Liver (tissue), 9 donors: ENCODE measurements around the gene TPR. TPM values are rescaled to one million over a fixed set of nuclear protein-coding genes. Genes with fewer than 3 reads are reported as not detected.

Source experiments
- DNase-seq: peaks from one replicate; pipeline ENCODE4 v3.0.0-alpha.2; 2017; ENCODE audit warnings: low spot score
- H3K27ac ChIP-seq, 2 donors: one replicate each; pipeline ENCODE4 v1.7.0; 2013; ENCODE audit warnings: inconsistent platforms in 2 of 2, low read length in 2 of 2, control low read depth in 1 of 2, low read depth in 1 of 2, mild to moderate bottlenecking in 1 of 2
- H3K27me3 ChIP-seq, 4 donors: one replicate each; pipeline versions ENCODE4 v1.6.1 to v1.7.0; 2013; ENCODE audit warnings: low read length in 3 of 4, inconsistent platforms in 1 of 4, mild to moderate bottlenecking in 1 of 4, moderate library complexity in 1 of 4; ENCODE audit not compliant: control insufficient read depth in 4 of 4, insufficient read depth in 4 of 4
- H3K36me3 ChIP-seq, 4 donors: one replicate each; pipeline versions ENCODE4 v1.6.1 to v1.7.0; 2013; ENCODE audit warnings: low read length in 3 of 4, mild to moderate bottlenecking in 3 of 4, low read depth in 1 of 4, moderate library complexity in 1 of 4; ENCODE audit not compliant: control insufficient read depth in 4 of 4, insufficient read depth in 3 of 4
- H3K4me1 ChIP-seq, 4 donors: one replicate each; pipeline versions ENCODE4 v1.6.1 to v1.7.0; 2013; ENCODE audit warnings: low read length in 3 of 4, mild to moderate bottlenecking in 3 of 4, moderate library complexity in 1 of 4; ENCODE audit not compliant: control insufficient read depth in 4 of 4, insufficient read depth in 4 of 4
- H3K4me3 ChIP-seq, 3 donors: one replicate each; pipeline versions ENCODE4 v1.6.1 to v1.7.0; 2013; ENCODE audit warnings: low read length in 3 of 3, control low read depth in 1 of 3, low read depth in 1 of 3, mild to moderate bottlenecking in 1 of 3
- H3K9ac ChIP-seq, 2 donors: one replicate each; pipeline ENCODE4 v1.7.0; 2013; ENCODE audit warnings: low read length in 2 of 2, mild to moderate bottlenecking in 2 of 2, moderate library complexity in 2 of 2, control low read depth in 1 of 2, low read depth in 1 of 2
- H3K9me3 ChIP-seq, 4 donors: one replicate each; pipeline versions ENCODE4 v1.6.1 to v1.7.0; 2013; ENCODE audit warnings: low read length in 3 of 4; ENCODE audit not compliant: control insufficient read depth in 4 of 4
- ATF3 ChIP-seq: IDR thresholded peaks from 2 replicates; pipeline ENCODE4 v1.6.1; 2016; ENCODE audit warnings: antibody characterized with exemption
- FOXA1 ChIP-seq: IDR thresholded peaks from 2 replicates; pipeline ENCODE4 v1.6.1; 2016; ENCODE audit warnings: antibody characterized with exemption
- FOXA2 ChIP-seq: IDR thresholded peaks from 2 replicates; pipeline ENCODE4 v1.6.1; 2016; ENCODE audit warnings: antibody characterized with exemption
- MAX ChIP-seq: IDR thresholded peaks from 2 replicates; pipeline ENCODE4 v1.6.1; 2016; ENCODE audit warnings: antibody characterized with exemption
- NR2F2 ChIP-seq: IDR thresholded peaks from 2 replicates; pipeline ENCODE4 v1.6.1; 2016; ENCODE audit warnings: antibody characterized with exemption
- RAD21 ChIP-seq, 2 donors: IDR thresholded peaks; 2 replicates each; pipeline ENCODE4 v1.6.1; 2016; ENCODE audit warnings: antibody characterized with exemption in 2 of 2, mild to moderate bottlenecking in 2 of 2
- REST ChIP-seq: IDR thresholded peaks from 2 replicates; pipeline ENCODE4 v1.6.1; 2016; ENCODE audit warnings: antibody characterized with exemption, mild to moderate bottlenecking
- RXRA ChIP-seq, 2 donors: IDR thresholded peaks; 2 replicates each; pipeline ENCODE4 v1.6.1; 2017 to 2018; ENCODE audit warnings: antibody characterized with exemption in 2 of 2, mild to moderate bottlenecking in 1 of 2
- SP1 ChIP-seq: IDR thresholded peaks from 2 replicates; pipeline ENCODE4 v1.6.1; 2018; ENCODE audit warnings: antibody characterized with exemption, mild to moderate bottlenecking
- TAF1 ChIP-seq: conservative IDR thresholded peaks from 2 replicates; pipeline ENCODE4 v1.6.1; 2016; ENCODE audit warnings: antibody characterized with exemption, mild to moderate bottlenecking
- YY1 ChIP-seq: IDR thresholded peaks from 2 replicates; pipeline ENCODE4 v1.6.1; 2016; ENCODE audit warnings: antibody characterized with exemption, mild to moderate bottlenecking
- ZBTB33 ChIP-seq: IDR thresholded peaks from 2 replicates; pipeline ENCODE4 v1.6.1; 2016; ENCODE audit warnings: antibody characterized with exemption
- WGBS: extraction: QIAGEN DNeasy Blood & Tissue Kit; methylation state at CpG from one replicate; pipeline ENCODE4 v1.1.7; 2013; 5-methylcytosine and 5-hydroxymethylcytosine counted together
- polyA plus RNA-seq, 2 donors: library from polyadenylated mRNA; stranded (reverse) in 1 of 2; unstranded in 1 of 2; fragments of 200-250 nt in 1 of 2; fragments of >200 nt in 1 of 2; fragmentation: Nextera tagmentation in 1 of 2; extraction: Ambion mirVana in 1 of 2; gene quantifications; one replicate each; pipeline versions ENCODE4 v1.2.1 to v1.2.3, GENCODE V29; 2013 to 2015
- total RNA-seq, 2 donors: library from RNA; depleted of rRNA; stranded (reverse); fragments of >200 nt; gene quantifications; one replicate each; pipeline ENCODE4 v1.2.3, GENCODE V29; 2014
- donor health status: healthy.
- donor health status: healthy.
- donor health status: healthy.
- donor health status: healthy.
- donor health status: healthy.

Gene TPR
- total and polyA plus RNA-seq, 4 donors: 8.1 to 45.1 (median 39.2) TPM

GRCh38 chr1:186424539-186424938, 49.5 kb upstream of the TPR start:
- Histone ChIP-seq H3K4me1 (no peaks in the 10 kb centered on the region), H3K9ac (no peak overlapping the region), H3K27me3 (no peaks in the 10 kb centered on the region), H3K36me3 (peaks cover 0 to 11% (median 5%) of the 10 kb centered on the region in 4 donors), H3K4me3 (no peak overlapping the region), H3K9me3 (no peaks in the 10 kb centered on the region), H3K27ac (peak overlapping the region in 1 of 2 donors; percentile 29)
- WGBS: 60% methylated on average over 2 of the region's 2 CpGs
- DNase-seq: no peak
- TF ChIP-seq TAF1 (no peak), ATF3 (no peak), RAD21 (IDR thresholded peaks at IDR 0.05) (no peak), SP1 (peak; percentile 21), RXRA (IDR thresholded peaks at IDR 0.05) (no peak), ZBTB33 (no peak)

- H3K27me3 ChIP-seq: no peaks in the 10 kb centered on the region
- H3K27ac ChIP-seq: no peak overlapping the region
- H3K9me3 ChIP-seq: no peaks in the 10 kb centered on the region
- no peaks in the 10 kb centered on the region for H3K4me1 ChIP-seq
- TF ChIP-seq RAD21 (IDR thresholded peaks at IDR 0.05) (no peak), FOXA1 (no peak), REST (no peak), FOXA2 (no peak), NR2F2 (no peak)
- no peak overlapping the region for H3K4me3 ChIP-seq
- 87% methylated on average over 6 of the region's 6 CpGs for WGBS
- peaks cover 2 to 17% (median 14%) of the 10 kb centered on the region in 4 donors for H3K36me3 ChIP-seq
- no peak overlapping the region for H3K9ac ChIP-seq
- DNase-seq: no peak
These were observed 46.4 kb upstream of the TPR start for GRCh38 chr1:186421446-186421845.

- Histone ChIP-seq H3K4me1 (no peaks in the 10 kb centered on the region), H3K36me3 (peaks cover 2 to 17% (median 14%) of the 10 kb centered on the region in 4 donors), H3K9ac (no peak overlapping the region), H3K4me3 (no peak overlapping the region), H3K27me3 (no peaks in the 10 kb centered on the region), H3K9me3 (no peaks in the 10 kb centered on the region), H3K27ac (no peak overlapping the region)
- TF ChIP-seq MAX (no peak), NR2F2 (no peak), YY1 (no peak)
- WGBS: 87% methylated on average over 1 of the region's 1 CpG
- DNase-seq: no peak
These were observed 45.9 kb upstream of the TPR start for GRCh38 chr1:186420923-186421322.
